Stimulated activated CD4-positive, alpha-beta T cell treated with anti-CD3 and anti-CD28 coated beads, Interleukin-4, amount 100 ng/mL, for 48 hours (primary cell): Measurements from ENCODE around the gene VAMP3.
"Not testable (repeated sequence)": the region's sequence is repeated elsewhere in the genome, so short reads cannot be mapped to it uniquely, and the experiment has no call there.

Experiments used
- DNase-seq, 2 donors: peaks; one replicate each; pipeline ENCODE4 v3.0.0-alpha.2; 2020; ENCODE audit warnings: low read depth in 2 of 2

The VAMP3 gene

GRCh38 chr1:7768583-7768982 lies 2.5 kb upstream of the VAMP3 start:
- DNase-seq: no peak

- no peak for DNase-seq
Measured at GRCh38 chr1:7769673-7770412, 1.3 kb upstream of the VAMP3 start.

GRCh38 chr1:7770669-7770996 lies 463 bp upstream of the VAMP3 start:
- DNase-seq: no peak

GRCh38 chr1:7771823-7772299 lies 765 bp downstream of the VAMP3 start:
- no peak for DNase-seq

GRCh38 chr1:7777591-7777990 lies 6.5 kb downstream of the VAMP3 start:
- DNase-seq: no peak

- no peak for DNase-seq
Measured at GRCh38 chr1:7778133-7778628, 7.1 kb downstream of the VAMP3 start.

- no peak for DNase-seq
Measured at GRCh38 chr1:7780976-7781375, 9.9 kb downstream of the VAMP3 start.

GRCh38 chr1:7781501-7781900 lies 10.4 kb downstream of the VAMP3 start:
- no peak for DNase-seq

GRCh38 chr1:7781923-7782495 lies 10.9 kb downstream of the VAMP3 start:
- no peak for DNase-seq

GRCh38 chr1:7783178-7783711 lies 12.1 kb downstream of the VAMP3 start:
- peak in 1 of 2 donors; percentile 24 for DNase-seq

GRCh38 chr1:7783826-7784491 lies 12.9 kb downstream of the VAMP3 start, which contains the start of gene PER3:
Gene PER3 (plus strand): TSS chr1:7784291. CDS start chr1:7784878, 587 bp downstream.
- peak; percentile 81 to 87 for DNase-seq

- no peak for DNase-seq
Measured at GRCh38 chr1:7784492-7785071, 13.5 kb downstream of the VAMP3 start.

- no peak for DNase-seq
Measured at GRCh38 chr1:7785108-7785507, 14.0 kb downstream of the VAMP3 start.

- no peak for DNase-seq
Measured at GRCh38 chr1:7786795-7787194, 15.7 kb downstream of the VAMP3 start.

- DNase-seq: no peak
Measured at GRCh38 chr1:7789828-7790227, 18.7 kb downstream of the VAMP3 start.

- DNase-seq: not testable (repeated sequence)
Measured at GRCh38 chr1:7791027-7791426, 19.9 kb downstream of the VAMP3 start.

- DNase-seq: no peak
Measured at GRCh38 chr1:7795406-7795805, 24.3 kb downstream of the VAMP3 start.

GRCh38 chr1:7805460-7805859 lies 34.4 kb downstream of the VAMP3 start:
- DNase-seq: no peak

GRCh38 chr1:7808253-7808844 lies 37.3 kb downstream of the VAMP3 start:
- DNase-seq: no peak

GRCh38 chr1:7809742-7810141 lies 38.6 kb downstream of the VAMP3 start:
- DNase-seq: no peak

GRCh38 chr1:7810395-7810794 lies 39.3 kb downstream of the VAMP3 start:
- peak; percentile 19 to 32 for DNase-seq

- no peak for DNase-seq
Measured at GRCh38 chr1:7811476-7811875, 40.4 kb downstream of the VAMP3 start.
